Cerebellar nuclear complex (tissue), 1 donor: ENCODE results near the gene BORCS5.
"Not testable (repeated sequence)": the region's sequence is repeated elsewhere in the genome, so short reads cannot be mapped to it uniquely, and the experiment has no call there.

Source experiments
- DNase-seq, 2 experiments: peaks; one replicate each; lab custom pipeline; 2025; lab: John Stamatoyannopoulos, UW

The BORCS5 gene

DNA sequence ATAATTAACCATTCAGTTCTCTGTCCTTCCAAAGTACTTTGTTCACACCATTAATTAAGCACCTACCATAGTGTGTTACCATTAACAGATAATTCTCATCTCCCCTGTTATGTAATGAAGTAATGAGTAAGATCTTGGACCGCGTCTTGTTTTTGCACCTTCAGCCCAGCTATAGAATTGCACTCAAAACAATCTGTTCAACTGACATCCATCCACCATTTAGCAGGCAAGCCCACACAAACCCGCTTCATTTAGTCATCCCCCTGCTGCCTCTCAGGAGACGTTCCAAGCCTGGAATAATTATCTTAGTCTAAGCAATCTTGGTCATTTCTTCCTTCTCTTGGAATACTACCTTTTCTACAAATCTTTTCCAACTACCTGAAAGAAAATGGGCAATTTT is 131.4 kb downstream of the BORCS5 start:
- DNase-seq: no peak

DNA sequence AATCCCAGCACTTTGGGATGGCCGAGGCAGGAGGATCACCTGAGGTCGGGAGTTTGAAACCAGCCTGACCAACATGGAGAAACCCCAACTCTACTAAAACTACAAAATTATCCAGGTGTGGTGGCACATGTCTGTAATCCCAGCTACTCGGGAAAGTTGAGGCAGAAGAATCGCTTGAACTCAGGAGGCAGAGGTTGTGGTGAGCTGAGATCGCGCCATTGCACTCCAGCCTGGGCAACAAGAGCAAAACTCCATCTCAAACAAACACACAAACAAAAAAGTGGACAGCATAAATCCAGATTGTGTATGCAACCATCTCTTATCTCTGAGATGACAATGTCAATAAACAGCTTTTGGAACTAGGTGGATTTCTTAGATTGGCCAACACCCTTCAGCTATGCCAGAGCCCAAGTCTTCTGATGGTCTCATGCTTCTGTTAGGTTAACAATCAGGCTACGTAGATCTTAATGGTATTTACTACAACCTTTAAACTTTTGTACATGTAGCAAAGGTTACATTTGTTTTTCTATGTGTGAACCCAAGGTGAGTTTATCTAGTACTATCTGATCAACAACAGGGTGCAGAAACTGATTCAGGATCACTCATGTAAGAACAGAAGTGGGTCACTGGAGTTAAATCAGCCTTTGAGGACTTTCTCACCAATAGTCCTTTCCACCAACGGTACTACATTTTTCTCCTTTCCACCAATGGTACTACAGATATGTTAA is 132.1 kb downstream of the BORCS5 start:
- no peak for DNase-seq

DNA sequence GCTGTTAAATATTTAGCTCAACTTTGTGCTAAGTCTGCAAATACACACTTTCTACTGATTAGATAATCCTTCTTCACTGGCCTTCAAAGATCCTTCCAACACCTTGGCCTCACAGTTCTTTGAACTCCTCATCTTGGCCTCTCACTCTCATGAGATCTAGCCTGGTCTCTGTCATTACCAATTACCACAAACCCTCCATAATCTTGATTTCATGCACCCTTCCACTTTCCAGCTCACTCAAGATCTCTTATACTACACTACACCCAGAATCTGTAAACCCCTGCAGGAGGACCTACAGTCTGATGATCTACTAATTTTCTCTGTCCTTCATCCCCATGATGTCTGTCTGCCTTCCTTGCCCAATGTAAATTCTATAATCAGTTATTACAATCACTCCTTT is 134.7 kb downstream of the BORCS5 start:
- DNase-seq: no peak

DNA sequence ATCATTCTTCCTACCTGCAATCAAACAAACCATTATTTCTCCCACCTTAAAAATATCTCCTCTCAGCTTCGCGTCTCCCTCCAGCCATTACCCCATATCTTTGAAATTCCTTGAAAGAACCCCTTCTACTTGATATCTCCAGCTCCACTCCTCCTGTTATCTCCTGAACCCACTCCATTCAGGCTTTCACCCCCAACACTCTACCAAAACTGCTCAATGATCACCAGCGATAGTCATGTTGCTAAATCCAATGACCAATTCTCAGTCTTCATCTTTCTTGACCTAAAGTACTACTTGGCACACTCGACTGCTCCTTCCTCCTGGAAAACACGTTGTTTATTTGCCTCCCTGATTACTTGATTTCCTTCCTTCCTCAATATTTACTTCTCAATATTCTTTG is 135.7 kb downstream of the BORCS5 start:
- DNase-seq: no peak

DNA sequence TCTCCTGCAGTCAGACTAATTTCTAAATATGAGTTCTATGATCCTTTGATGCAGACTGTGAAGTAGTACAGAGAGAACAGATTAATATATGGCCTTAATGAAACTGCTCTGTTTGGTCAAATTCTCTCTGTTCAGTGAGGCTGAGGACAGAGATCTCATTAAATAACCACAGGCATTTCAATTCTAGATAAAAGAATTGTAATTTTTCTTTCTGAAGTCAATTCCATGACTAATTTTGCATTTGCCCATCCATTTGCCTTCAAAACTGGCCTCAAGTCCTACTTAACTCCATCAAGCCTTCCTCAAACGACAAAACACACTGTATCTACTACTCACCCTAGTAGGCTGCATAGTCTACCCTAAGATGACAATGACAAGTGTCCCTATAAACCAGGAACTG is 138.7 kb downstream of the BORCS5 start:
- DNase-seq: no peak

DNA sequence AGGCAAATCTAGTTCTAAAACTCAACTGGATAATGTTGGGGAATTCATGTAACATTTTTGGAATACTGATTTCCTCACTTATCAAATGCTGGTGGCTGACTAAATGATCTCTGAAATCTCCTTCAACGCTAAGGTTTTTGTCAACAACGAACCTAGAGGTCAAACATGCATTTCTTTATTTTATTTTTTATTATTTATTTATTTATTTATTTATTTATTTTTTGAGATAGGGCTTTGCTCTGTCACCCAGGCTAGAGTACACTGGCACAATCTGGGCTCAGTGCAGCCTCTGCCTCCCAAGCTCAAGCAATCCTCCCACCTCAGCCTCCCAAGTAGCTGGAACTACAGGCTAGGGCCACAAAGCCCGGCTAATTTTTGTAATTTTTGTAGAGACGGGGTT is 141.3 kb downstream of the BORCS5 start:
- no peak for DNase-seq

DNA sequence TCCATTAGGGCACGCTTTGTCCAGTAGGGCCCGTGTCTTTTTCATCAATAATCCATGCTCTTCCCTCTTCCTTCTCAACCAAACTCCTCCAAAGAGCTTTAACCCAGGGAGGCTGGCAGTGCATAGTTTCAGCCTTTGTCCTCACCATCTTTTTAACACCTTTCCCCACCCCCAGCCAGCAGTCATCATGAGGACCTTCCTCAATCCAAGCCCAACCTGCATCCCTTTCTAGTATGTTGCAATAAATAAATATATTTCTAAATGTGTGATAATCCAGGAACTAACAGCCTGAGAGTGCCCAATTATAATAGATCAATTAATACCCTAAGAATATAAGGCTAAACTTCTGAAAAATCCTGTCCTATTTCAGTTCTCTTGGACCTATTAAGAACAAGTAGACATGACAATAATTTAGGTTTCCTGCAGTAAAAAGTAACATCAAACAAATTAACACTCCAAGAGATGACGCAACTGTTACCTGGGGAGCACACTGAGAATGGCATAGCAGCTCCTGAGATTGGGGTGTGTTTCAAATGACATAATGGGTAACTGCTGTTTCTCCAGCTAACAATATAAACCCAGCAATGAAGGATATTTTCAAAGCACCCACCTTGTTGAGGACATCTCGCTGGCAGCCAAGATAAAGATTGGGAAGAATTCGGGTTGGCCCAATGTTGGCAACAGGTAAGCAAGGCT is 143.2 kb downstream of the BORCS5 start:
- DNase-seq: no peak

DNA sequence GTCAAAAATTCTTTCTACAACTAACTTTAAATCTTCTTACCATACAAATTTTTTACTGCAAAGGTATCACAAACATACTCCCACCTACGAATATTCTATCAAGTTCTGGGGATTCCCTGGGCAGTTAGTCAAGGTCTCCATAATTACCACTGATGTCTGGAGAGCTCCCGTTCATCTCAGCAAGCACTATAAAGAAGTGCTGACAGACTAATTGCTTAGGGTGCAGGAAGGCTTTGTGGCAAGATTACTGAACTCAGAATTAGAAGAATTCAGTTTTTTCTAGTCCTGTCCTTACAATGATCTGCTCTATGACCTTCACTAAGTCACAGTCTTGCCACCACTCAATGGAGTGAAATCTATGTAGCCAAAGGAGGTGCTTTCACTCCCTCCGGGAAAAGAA is 144.2 kb downstream of the BORCS5 start:
- no peak for DNase-seq

DNA sequence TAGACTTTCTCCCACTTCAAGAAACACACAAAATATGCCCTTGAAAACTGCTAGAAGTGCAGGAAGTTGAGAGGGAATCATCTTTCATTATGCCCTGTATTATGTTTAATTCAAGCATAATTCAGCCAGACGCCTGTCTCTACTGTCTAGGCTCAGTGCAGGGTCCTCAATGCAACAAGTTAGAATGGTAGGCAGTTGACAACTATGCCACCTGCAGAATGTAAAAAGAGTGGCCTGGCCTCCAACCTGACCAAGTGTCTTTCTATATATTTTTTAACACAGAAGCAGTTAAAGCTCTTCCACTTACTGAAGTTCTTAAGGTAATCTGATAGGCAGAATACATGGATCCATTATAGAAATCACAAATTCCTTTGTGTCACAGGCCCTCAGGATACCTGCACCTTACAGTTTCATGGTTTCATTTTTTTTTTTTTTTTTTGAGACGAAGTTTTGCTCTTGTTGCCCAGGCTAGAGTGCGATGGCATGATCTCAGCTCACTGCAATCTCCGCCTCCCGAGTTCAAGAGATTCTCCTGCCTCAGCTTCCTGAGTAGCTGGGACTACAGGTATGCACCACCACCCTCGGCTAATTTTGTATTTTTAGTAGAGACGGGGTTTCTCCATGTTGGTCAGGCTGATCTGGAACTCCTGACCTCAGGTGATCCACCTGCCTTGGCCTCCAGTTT is 145.4 kb downstream of the BORCS5 start:
- DNase-seq: not testable (repeated sequence)

DNA sequence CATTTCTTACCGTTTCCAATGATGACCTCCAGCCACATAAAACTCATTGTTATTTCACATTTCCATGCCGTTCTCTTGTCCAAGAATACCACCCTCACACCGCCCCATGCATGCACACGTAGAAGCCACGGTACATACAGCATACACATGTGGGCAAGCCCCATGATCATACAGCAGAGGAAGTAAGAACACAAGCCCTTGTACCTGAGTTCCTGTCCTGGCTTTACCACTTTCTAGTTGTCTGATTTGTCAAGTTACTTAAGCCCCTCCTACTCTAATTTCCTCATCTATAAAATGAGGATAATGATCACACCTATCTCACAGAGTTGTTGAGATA is 145.9 kb downstream of the BORCS5 start:
- no peak for DNase-seq

DNA sequence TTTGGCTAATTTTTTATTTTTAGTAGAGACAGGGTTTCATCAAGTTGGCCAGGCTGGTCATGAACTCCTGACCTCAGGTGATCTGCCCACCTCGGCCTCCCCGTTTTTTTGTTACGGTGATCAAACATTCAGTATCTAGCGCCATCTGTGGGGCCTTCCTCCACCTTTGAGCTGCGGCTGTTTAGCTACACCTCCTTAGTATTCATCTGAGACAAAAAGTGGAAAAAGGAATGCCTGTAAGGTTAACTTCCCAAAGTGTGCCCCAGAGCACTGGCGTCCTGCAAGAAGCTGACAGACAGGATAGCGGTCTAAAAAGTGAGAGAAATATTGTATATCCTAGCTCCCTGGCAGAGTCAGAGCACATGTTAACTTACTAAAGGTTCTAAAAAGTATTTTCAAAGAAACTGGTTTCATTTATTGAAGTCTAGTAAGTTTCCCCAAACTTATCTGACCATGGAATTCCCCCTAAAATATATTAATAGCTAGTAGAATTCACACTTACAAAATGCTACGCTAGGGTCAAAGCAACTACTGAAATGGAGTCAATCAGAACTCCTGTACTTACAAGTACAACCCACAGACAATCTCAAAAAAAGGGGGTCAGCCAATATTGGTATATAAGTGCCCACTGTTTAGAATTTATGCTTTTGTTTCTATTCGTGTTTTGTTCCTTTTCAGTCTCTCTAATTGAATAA is 146.7 kb downstream of the BORCS5 start:
- DNase-seq: no peak

DNA sequence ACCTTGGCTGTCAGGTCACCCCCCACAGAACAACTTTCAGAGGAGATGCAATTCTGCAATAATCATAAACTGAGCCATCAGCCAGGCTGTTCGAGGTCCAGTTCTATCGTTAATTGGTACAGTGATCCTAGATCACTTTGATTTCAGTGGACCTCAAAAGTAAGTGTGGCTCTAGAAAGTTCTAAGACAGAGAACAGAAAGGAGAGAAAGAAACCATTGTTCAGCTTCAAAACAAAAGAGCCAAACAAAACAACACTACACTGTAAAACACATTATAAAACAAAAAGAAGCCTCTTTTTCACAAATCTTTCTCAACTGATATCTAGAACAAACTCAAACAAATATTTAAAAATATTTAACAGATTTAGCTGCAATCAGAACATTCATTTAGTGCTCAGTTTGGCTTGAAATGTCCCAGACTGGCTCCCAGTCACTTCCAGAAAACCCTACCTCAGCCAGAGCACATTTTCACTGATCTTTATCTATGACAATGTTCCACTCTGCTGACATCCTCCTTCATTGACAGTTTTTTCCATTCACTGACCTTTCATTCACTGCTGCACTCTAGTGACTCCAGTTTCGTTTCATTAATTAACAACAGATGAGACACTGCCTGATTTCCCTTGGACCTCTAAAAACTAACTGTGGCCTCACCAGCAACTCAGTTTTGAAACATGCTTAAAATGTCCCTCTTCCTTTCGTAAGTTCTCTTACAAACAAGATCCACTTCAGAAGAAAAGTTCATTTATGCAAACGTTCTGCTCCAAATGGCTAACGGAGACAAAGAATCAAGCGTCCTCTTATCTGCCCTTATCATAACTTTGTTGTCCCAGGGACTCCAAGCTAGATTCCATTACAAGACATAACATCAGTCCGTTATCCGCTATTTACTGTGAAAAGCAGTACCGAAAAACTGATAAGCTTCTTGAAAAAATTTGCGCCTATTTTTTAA is 148.9 kb downstream of the BORCS5 start:
- no peak for DNase-seq

DNA sequence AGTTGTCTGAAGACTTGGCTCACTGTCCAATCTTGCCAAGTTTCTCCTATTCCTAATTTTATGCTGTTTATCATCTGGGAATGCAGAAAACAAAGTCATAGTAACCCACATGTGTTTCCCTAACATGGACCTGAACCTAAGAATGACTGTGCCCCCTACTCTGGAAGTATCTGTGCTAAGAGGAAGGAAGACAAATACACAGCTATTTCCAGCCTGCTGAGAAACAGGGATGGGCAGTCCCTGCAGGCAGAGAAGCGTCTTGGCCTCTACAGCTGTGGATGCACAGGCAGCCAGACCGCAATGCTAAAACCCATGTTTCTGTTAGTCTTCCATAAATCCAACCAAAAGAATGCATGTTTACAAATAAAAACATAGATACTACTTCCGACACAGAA is 149.6 kb downstream of the BORCS5 start:
- DNase-seq: no peak

DNA sequence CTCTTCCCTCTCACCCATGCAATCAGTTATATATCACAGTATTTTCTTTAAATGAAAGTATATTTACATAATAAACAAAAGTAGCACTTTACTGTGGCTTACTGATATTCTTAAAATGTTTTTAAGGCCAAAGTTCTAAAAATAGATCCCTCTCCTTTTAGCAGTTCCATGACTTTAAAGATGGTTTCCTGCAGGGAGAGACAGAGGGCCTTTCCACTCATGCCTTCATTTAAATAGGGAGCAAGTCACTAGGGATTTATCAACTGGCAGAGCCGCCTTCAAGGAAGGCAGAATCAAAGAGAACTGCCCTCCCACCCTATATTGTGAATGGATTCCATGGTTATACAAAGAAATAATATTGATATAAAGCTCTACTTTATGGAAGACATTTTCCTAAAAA is 150.2 kb downstream of the BORCS5 start:
- no peak for DNase-seq

DNA sequence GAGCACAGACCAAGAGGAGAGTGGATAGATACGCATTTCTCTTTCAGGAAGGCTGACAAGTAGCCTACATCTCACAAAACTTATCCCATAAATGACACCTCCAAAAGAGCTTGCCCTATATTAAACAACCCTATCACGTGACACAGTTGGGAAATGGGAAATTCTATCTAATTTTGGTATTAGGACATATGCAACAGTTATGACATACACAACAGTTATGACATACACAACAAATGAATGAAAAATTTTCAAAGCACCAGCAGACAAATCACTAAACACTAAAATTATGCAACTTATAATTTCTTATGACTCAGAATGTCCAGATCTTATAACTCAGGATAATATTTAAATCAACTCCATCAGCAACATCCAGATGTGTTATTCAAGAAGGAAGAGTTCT is 151.7 kb downstream of the BORCS5 start:
- DNase-seq: no peak

DNA sequence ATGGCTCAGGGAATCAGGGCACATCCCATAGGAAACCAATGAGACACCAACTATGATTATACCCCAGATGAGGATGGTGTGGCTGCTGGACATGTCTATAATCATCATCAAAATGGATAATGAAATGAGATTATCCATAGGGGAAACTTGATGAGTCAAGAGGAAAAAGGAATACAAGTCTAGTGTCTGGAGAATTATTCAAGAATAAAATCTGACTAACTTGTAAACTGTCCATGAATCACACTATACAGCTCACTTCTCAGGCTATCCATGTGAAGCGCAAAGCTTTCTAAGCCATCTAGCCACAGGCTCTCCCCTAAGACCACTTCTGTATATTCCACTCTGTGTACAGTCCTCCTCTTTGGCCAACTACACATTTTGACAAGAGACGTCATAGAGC is 153.3 kb downstream of the BORCS5 start:
- DNase-seq: no peak

DNA sequence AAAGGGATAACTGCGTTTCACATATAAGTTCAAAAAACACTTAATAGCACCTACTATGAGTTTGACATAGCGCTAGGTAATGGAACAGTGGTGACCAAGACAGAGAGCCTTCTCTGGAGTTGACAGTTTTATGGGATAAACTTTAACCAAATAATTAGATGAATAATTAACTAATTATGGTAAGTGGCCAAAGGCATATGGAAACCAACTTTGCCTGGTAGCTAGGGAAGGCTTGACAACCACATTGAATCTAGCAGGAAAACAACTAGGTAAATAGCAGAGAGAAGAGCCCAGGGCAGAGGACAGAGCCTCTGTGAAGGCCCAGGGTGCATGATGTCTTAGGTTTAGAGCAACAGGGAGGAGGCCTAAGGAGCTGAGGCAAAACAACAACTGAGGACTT is 153.7 kb downstream of the BORCS5 start:
- no peak for DNase-seq

DNA sequence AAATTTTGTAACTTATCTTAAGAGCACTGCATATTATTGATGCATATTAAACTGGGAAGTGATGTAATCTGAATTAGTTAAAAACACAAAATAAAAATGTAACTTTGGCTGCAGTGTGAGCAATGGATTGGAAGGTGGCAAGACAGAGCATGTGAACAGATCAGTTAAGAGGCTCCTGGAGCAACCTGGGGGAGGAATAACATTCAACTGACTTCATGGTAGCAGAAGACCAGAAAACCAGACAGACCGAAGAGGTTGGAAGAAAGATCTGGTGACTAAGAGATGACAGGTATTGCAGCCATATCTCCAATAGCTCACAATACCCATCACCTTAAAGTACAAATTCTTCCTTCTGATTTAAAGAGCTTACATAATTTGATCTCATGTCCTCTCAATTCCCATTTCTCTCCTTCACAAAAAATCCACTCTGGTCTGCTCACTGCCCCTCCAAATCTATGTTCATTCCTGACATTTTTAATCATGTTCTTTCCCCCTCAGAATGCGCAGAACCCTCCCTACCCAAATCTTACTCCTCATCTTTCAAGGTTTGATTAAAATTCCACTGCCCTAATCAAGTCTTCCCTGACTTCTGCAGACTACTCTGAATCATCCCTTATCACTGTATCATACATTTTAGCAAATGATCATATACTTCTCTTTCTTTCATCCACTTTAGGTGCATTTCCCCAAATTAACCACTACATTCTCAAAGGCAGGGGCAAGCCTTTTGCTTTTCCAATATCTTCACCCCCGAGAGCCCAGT is 154.3 kb downstream of the BORCS5 start:
- no peak for DNase-seq

DNA sequence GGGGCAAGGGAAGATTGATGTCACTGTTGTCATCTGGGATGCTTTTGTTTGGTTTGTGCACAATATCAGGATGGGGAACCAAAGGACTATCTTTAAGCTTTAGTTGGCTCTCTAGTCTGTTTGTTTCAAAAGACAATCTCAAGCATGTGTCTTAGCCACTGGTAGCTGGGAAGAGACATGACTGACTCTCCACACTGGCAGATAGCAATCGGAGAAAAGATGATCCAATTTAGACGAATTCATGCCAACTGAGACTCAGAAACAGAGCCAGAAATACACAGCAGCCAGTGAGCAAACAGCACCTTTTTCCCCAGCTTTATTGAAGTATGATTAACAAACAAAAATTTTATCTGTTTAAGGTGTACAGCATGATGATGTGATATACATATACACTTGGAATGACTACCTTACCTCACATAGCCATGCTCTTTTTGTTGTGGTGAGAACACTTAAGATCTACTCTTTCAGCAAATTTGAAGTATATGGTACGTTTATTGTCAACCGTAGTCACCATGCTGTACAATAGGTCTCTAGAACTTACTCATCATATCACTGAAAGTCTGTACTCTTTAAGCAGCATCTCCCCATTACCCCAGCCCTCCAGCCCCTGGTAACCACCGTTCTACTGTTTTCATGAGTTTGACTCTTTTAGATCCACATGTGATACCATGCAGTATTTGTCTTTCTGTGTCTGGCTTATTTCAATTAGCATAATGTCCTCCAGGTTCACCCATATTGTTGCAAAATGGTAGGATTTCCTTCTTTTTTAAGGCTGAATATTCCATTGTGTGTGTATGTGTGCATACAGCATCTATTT is 155.2 kb downstream of the BORCS5 start:
- no peak for DNase-seq

DNA sequence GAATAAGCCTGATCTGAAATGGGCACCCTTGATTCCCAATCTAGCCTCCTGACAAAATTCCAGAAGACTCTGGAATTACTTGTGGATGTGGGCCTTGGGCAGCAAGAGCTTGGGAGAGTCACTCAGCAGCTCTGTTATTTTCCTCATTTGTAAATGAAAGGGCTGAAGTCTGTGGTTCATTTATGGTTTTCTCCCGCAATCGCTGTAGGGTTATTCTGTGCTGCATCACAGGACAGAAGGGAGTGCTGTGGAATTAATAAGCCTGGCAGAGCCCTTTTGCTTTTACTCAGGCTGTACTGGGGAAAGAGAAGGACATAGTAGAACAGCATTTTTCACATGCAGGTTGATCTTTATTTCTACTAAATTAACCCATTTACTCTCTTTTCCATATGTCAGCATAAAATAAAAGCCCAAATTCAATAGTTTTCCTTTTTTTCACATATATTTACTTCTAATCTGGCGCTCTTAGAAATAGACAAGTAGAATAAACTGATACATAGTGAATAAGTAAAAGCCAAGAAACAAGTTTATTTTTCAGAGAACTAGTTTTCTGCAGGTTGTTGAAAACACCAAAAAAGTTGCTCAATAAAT is 156.6 kb downstream of the BORCS5 start:
- DNase-seq: no peak
